ENCODE data around the gene AFAP1. TPM values are rescaled to one million over a fixed set of nuclear protein-coding genes. Genes with fewer than 3 reads are reported as not detected.

Gene AFAP1, protein sequence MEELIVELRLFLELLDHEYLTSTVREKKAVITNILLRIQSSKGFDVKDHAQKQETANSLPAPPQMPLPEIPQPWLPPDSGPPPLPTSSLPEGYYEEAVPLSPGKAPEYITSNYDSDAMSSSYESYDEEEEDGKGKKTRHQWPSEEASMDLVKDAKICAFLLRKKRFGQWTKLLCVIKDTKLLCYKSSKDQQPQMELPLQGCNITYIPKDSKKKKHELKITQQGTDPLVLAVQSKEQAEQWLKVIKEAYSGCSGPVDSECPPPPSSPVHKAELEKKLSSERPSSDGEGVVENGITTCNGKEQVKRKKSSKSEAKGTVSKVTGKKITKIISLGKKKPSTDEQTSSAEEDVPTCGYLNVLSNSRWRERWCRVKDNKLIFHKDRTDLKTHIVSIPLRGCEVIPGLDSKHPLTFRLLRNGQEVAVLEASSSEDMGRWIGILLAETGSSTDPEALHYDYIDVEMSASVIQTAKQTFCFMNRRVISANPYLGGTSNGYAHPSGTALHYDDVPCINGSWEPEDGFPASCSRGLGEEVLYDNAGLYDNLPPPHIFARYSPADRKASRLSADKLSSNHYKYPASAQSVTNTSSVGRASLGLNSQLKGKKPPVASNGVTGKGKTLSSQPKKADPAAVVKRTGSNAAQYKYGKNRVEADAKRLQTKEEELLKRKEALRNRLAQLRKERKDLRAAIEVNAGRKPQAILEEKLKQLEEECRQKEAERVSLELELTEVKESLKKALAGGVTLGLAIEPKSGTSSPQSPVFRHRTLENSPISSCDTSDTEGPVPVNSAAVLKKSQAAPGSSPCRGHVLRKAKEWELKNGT
- total RNA-seq (2014; rRNA removed; shearing (Covaris generic)) = 29.9 and 32.9 TPM in 2 replicates

DNA sequence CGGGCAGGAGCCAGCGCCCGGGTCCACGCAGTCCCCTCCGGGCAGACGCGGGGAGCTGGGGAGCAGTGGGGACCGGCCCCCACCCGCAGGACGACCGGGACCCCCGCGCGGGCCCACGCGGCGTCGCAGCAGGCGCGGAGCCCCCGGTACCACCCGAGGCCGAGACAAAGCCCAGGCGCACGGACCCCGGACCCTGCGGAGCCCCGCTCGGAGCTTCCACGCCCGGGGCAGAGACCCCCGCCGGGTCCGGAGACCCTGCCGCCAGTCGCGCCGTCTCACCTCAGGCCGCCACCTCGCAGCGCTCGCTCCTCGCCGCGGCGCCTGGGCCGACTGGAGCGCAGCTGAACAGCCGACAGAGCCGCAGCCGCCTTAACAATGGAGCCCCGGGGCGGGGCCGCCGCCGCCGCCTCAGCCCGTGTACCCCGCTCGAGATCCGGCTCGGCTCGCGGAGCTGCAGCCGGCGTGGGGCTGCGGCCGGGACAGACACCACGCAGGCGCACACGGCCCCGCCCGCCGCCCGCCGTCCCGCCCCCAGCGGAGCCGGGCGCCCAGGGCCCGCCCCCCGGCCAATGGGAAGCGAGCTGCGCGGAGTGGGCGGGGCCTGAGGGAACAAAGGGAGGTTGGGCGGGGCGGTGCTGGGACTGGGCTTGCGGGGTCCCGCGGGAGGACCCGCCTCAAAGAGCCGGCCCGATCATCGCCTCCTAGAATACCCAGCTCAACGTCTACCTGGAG lies at the start of gene AFAP1:
Gene AFAP1, minus strand, starts transcription at position 485 of the 732 bp plus-strand sequence. CDS start 67,783 bp downstream, outside the sequence.
- DNase-seq (ENCODE audit: low spot score) = peak; percentile 60

DNA sequence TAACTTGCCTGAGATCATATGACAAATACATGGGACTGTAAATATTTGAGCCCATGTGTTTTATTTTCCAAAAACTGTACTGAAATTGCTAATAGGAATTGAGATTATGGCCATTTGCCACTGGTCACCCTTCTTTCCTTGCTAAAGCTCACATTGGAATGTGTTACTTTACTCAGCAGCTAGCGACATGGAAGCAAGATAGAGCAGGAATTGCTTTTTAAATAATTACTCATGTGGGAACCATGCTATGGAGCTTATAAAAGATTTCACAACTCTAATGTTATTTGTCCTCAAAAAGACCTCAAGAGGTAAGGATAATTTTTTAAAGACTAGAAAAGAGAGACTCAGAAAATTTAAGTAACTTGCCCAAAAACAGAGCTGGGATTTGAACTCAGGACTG lies 48.8 kb upstream of the AFAP1 start:
- DNase-seq (ENCODE audit: low spot score) = peak; percentile 37

DNA sequence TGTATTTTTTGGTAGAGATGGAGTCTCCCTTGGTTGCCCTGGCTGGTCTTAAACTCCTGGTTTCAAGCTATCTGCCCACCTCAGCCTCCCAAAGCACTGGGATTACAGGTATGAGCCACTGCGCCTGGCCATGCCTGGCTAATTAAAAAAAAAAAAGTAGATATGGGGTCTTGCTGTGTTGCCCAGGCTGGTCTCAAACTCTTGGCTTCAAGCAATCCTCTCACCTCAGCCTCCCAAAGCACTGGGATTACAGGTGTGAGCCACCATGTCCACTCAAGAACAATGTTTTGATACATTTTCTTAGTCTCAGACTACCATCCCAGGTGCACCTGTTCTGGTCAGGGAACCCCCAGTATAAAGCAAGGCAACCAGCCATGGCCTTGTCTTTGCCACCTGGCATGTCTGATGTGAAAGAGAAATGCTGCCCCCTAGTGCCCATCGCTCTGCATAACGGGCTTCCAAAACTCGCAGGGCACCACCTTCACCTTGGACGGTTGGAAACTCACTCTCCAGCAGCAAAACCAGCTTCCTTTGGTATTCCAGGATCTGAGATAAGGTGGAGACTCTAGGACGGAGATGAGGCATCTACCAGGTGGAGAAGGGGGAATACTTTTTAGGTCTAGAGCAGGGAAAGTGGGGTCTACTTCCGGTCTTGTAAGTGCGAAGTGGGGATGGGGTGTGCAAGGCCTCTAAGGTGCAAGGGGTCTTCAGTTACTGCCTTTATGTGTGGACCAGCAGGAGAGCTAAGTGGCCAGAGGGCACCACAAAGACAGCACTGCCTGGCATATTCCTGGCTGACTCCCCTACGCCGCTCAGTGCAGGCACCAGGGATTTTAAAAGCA lies 47.7 kb upstream of the AFAP1 start:
- peak; percentile 76 for DNase-seq (ENCODE audit: low spot score)

DNA sequence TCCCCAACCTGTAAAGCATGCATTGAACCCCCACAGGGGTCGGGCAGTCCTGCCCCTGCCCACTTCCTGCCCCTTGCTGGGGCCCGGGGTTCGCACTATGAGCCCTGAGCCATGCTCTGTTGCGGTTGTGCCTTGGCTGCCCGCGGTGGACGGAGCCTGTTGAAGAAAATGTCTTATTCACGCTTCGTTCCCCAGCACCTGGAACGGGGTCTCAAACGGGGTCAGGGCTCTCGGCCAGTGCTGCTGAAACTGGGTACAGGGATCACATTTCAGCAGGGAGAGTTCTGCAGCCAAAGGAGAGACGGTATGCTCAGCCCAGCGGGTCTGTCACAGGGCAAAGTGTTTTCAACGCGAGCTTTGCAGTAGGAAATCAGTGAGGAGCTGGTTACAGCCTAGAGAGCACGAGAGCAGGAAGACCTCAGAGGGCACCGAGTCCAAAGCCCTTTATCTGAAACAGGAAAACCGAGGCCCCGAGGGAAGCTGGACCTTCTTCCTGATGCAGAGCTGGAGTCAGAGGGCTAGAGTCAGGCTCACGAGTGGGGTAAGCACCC lies 46.3 kb upstream of the AFAP1 start:
- DNase-seq (ENCODE audit: low spot score) = no peak

DNA sequence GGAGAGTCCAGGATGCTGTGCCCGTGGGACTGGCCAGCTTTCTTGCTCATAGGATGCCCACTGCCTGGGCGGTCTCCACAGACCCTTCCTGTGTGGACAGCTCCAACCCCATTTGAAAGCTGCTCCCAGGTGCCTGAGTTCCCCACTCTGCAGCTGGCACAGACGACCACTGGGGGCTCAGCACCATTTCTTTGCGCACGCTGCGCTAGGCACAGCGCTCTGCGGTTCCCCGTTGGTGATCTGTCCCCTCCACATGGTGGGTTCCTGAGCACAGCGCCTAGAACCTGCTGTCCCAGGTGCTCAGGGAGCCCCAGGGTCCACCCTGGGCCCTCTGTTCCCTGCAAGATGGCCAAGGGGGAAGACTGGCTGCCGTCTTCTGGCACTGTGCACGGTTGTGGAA lies 45.4 kb upstream of the AFAP1 start:
- no peak for DNase-seq (ENCODE audit: low spot score)

DNA sequence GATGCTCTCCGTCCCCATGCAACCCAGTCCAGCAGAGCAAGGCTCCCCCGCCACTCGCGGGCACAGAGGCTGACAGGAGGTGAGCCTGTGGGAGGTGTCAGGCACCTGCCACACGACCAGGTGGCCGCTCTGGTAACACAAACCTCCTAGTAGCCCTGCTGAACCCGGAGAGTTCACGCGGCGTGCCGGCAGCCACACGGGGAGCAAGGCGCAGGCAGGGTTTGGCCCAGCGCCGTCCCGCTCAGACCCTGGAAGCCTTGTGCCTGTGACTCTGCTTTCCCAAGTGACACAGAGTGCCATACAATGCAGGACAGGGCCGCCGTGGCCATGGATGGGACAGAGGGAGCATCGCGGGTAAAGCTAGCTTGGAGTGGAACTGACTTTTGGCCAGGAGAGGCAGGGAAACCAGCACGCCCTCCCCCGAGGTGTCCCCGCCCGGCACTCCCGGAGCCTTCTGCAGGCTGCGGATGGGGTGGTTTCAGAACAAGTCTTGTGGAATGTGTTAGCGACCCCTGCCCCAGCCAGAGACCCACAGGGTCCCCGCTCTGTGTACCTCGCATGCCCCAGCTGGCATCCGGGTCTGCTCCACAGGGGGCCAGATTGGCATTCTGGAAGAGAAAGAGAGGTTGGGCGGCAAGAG lies 44.7 kb upstream of the AFAP1 start:
- no peak for DNase-seq (ENCODE audit: low spot score)

DNA sequence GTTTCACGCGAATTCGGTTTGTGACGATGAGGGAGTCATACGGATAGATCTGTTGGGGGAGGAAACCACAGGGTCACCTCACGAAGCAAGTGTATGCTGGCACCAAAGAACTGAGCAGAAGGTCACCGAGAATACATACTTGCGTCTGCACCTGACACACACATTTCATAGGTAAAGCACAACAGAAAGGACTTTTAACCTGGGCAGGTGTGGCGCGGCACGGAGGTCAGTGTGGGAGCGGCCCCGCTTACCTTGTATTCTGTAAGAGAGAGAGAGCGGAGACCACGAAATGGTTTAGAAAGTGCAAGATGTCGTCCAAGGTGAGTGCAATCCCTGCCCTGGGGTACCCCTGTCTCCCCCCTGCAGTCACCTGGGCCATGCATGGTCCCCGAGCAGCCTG lies 43.6 kb upstream of the AFAP1 start:
- DNase-seq (ENCODE audit: low spot score) = no peak

DNA sequence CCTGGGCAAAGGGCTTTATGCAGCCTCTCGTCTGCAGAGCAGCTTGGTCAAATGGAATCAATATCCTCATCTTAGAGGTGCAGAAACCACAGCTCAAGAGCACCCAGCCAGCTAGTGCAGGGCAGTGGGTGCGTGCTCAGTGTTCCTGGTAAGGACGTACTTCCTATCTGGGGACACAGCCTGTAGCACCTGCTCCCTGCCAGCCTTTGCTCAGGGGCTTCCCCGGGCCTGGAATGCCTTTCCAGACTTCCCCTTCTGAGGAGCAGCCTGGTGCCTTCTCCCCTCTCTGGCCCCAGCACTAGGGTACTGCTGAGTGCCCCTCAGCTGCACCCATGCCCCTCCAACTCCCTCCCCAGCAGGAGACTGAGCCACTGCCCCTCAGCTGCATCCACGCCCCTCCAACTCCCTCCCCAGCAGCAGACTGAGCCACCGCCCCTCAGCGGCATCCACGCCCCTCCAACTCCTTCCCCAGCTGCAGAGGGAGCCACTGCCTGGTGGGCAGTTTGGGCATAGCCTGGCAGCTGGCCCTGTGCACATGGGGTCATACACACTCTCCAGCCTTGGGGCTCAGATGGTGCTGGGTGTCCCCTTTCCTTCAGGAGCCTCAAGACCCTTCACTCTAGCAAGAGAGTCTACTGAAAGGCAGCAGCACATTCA lies 42.2 kb upstream of the AFAP1 start:
- no peak for DNase-seq (ENCODE audit: low spot score)

DNA sequence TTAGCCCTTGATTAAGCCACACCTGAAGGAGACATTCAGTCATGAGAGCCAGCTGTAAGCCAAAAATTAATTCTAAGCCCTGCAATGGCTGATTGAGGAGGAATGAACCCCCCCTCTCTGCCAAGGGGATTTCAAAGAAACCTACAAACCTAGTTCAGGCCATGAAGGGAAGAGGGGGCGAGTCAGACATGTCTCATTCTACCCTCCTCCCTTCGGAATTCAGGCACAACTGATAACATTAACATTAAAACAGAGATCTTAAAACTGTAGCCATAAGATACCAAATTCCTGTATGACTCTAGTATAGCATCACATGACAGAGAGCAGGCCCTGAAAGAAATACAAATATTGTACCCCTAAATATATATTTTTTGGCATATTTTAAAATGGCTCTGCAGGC lies 40.4 kb upstream of the AFAP1 start:
- DNase-seq (ENCODE audit: low spot score) = no peak

DNA sequence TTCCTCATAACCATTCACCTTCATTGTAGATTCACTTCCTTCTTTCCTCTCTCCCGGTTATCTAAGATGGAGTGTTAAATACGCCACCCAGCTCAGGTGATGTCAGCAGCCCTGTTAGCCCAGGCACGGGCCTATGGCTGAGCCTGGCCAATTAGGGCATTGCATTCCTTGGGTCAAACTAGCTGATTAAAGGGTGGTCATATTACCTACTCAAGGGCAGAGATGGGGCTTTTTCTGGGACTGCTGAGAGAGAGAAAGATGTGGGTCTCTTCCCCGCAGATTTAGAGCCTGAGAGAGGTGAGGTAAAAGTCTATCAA lies 39.9 kb upstream of the AFAP1 start:
- no peak for DNase-seq (ENCODE audit: low spot score)

DNA sequence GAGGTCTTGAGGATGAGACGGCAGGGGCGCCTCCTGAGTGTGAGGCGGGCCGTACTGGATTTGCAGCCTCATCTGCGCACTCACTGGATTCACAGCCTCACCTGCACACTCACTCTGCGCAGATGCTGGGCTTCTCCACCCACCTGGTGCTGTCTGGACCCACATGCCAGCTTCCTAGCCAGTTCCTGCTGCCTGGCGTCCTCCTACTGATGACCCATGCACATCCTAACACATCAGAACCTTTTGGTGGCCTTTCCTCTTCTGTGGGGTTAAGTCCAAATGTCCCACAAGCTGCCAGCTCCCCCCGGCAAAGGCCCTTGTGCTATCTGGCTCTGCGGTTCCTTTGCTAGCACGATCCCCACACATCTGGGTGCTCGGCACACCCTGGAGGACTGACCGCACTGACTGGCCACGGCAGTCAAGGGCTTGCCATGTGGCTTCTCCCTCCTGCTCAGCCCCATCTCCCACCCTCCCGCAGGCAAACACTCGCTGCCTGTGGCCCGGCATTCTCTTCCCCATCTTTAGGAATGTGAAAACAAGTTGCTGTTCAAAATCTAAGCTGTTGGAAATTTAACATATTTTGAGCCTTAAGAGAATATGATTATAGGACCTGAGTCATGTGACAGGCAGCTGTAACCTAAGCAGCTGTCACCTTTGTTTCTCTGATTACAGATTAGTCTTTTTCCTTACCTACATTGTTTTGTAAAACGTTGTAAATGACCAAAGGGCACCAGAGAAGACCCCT lies 39.4 kb upstream of the AFAP1 start:
- DNase-seq (ENCODE audit: low spot score) = no peak

DNA sequence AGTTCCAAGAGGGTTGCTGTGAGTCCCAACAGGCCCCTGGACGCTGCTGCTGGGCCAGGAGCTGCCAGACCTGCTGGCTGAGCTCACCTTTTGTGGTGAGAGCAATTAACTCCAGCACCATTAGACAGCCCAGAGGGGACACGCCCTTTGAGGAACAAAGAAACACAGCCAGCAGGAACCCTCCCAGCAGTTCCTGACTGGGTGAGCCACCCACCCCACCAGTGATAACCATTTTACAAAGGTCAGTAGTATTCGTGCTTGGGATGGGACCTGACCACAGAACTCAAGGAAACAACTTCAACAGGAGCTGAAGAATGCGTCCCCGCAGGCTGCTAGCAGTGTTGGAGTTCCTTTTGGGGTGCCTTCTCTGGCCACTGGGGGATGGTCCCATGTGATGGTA lies 38.8 kb upstream of the AFAP1 start:
- peak; percentile 83 for DNase-seq (ENCODE audit: low spot score)

DNA sequence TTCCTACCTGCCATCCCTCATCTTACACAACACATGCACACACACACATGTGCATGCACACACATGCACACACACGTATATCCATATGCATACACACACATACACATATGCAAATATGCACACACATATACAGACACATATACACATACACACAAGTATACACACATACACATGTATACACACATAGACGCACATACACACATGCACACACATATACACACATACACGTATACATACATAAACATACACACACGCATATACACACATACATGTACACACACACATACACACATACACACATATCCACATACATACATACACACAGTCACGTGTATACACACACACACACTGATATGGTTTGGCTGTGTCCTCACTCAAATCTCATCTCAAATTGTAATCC lies 37.0 kb upstream of the AFAP1 start:
- DNase-seq (ENCODE audit: low spot score) = no peak

DNA sequence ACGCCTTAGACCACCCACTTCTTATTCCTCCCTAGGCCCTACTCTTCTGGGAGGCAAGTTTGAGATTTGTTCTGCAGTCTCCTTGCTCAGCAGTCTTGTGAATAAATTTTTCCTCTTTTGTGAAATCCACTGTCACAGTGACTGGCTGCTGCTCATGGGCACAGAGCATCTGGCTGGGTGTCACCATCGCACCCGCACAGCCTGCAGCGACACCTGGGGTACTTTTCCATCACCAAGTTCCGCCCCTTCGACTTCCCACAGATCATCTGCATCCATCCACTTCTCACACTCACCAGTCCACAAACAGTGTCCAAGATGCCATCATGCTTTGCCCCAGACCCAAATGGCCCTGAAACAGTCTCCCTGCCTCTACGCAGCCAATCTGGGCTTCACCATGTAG lies 36.4 kb upstream of the AFAP1 start:
- DNase-seq (ENCODE audit: low spot score) = no peak

DNA sequence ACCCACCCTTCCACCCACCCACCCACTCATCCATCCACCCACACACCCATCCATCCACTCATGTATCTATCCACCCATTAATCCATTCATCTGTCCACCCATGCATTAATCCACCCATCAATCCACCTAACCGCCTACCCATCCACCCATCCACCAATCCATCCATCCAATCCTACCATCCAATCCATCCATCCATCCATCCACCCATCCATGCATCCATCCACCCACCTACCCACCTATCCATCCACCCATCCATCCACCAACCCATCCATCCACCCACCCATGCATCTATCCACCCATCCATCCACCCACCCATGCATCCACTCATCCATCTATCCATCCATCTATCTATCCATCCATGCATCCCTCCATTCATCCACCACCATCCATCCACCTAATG lies 34.8 kb upstream of the AFAP1 start:
- DNase-seq (ENCODE audit: low spot score) = no peak

DNA sequence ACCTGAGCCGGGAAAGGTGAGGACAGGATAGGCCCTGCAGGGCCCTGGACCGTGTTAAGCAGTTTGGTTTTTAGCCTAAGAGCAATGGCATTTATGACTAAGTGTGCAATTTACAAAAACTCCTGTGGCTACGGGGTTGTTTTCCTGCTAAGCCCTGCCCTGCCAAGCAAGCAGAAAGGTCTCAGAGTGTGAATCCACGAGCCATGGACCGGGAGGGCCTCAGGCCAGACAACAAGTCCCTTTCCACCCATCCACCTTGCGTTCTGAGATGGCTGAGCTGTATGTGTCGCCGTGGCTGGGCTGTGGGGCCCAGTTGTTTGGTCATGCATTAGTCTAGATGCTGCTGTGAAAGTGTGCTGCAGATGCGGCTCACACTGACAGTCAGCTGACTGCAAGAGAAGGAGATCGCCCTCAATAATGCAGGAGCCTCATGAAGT lies 33.9 kb upstream of the AFAP1 start:
- DNase-seq (ENCODE audit: low spot score) = peak; percentile 48

DNA sequence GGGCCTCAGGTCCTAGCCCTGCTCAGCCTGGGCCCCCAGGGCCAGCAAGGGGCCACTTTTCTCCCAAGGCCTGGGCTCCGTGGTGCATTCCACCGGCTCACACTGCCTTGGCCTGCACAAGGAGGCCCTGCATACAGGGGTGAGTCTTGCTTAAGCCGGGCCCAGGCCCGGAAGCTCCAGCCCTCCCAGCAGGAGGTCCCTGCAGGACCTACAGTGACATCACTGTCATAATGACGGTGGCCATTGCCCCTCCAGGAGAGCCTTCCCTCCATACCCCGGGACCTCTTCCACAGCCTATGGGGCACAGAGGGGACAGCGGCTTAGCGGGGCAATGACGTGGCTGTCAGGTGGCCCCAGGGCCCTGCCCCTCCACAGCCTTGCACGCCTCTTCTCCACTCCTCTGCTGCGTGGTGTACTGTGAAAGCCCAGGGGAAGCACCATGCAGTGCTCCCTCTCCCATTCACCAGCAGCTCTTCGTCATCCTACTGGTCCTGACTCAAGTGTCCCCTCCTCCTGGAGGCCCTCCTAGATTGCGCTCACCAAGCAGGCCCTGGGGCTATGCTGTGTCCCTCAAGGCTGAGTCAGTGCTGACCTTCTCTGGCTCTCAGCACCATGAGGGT lies 32.3 kb upstream of the AFAP1 start:
- no peak for DNase-seq (ENCODE audit: low spot score)

DNA sequence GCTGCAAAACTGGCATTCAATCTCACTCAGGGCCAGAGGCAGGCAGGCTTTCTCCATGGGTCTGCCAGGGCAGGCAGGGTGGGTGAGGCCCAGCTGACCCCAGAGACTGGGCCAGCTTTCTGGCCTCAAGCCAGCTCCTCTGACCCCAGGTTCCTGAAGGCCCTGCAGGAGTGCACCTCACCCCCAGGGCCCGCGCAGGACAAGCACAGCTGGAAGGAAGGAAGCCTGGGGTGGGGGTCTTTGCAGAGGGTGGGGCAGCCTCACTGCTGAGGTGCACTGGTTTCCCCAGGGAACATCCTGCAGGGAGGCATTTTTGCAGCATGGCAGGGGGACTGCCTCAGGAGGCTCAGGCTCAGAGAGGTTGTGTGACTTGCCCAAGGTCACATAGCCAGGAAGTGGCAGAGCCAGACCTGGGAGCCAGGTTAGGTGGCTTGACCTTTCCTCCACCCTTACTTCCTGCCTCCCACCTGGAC lies 31.5 kb upstream of the AFAP1 start:
- DNase-seq (ENCODE audit: low spot score) = no peak
